Endodermal cell (in vitro differentiated cells): ENCODE data around the gene PCDHGB2. TPM values are rescaled to one million over a fixed set of nuclear protein-coding genes. Genes with fewer than 3 reads are reported as not detected.
"Not testable (repeated sequence)": the region's sequence is repeated elsewhere in the genome, so short reads cannot be mapped to it uniquely, and the experiment has no call there.

Experiments used
- DNase-seq: peaks from one replicate; pipeline ENCODE4 v3.0.0-alpha.2; 2017
- H3K27ac ChIP-seq: 2 replicates; pipeline ENCODE4 v1.5.1; 2013; ENCODE audit warnings: mild to moderate bottlenecking, low read depth, low read length, moderate library complexity
- H3K27me3 ChIP-seq: 2 replicates; pipeline ENCODE4 v1.6.1; 2013; ENCODE audit warnings: mild to moderate bottlenecking, low read length, moderate library complexity; ENCODE audit not compliant: insufficient read depth, control insufficient read depth, poor library complexity, severe bottlenecking
- H3K36me3 ChIP-seq: 2 replicates; pipeline ENCODE4 v1.7.0; 2013; ENCODE audit warnings: mild to moderate bottlenecking, low read length, moderate library complexity; ENCODE audit not compliant: control insufficient read depth, insufficient read depth
- H3K4me1 ChIP-seq: one replicate; pipeline ENCODE4 v1.7.0; 2013; ENCODE audit warnings: low read length; ENCODE audit not compliant: control insufficient read depth, insufficient read depth
- H3K4me3 ChIP-seq: 2 replicates; pipeline ENCODE4 v1.5.1; 2013; ENCODE audit warnings: mild to moderate bottlenecking, low read length, moderate library complexity
- H3K9ac ChIP-seq: 2 replicates; pipeline ENCODE4 v1.6.1; 2013; ENCODE audit warnings: mild to moderate bottlenecking, low read length, moderate library complexity; ENCODE audit not compliant: poor library complexity, severe bottlenecking; ENCODE audit errors: extremely low read depth
- H3K9me3 ChIP-seq: 2 replicates; pipeline ENCODE4 v1.6.1; 2013; ENCODE audit warnings: mild to moderate bottlenecking, low read length, moderate library complexity; ENCODE audit not compliant: control insufficient read depth
- H3K27ac Mint-ChIP-seq: 2 replicates; pipeline ENCODE4 v1.8.0; 2020; ENCODE audit warnings: mixed read lengths
- H3K27me3 Mint-ChIP-seq: 2 replicates; pipeline ENCODE4 v1.8.0; 2021; ENCODE audit warnings: mild to moderate bottlenecking, mixed read lengths; ENCODE audit not compliant: insufficient read depth
- H3K36me3 Mint-ChIP-seq: 2 replicates; pipeline ENCODE4 v1.8.0; 2020; ENCODE audit warnings: low read depth, mixed read lengths
- H3K4me1 Mint-ChIP-seq: 2 replicates; pipeline ENCODE4 v1.8.0; 2020; ENCODE audit warnings: mixed read lengths
- H3K4me3 Mint-ChIP-seq: 2 replicates; pipeline ENCODE4 v1.8.0; 2020; ENCODE audit warnings: mild to moderate bottlenecking, moderate library complexity, mixed read lengths
- H3K9me3 Mint-ChIP-seq: 2 replicates; pipeline ENCODE4 v1.8.0; 2020; ENCODE audit warnings: mild to moderate bottlenecking, mixed read lengths
- CTCF ChIP-seq: fragments of 200-600 bp; sonication (generic); conservative IDR thresholded peaks from 2 replicates; pipeline ENCODE4 v1.5.0; 2021; ENCODE audit warnings: antibody characterized with exemption, mild to moderate bottlenecking
- WGBS, 2 experiments: methylation state at CpG; one replicate each; pipeline versions ENCODE4 v1.1.5 to v1.1.7; 2013; ENCODE audit warnings: missing lambda C conversion rate in 2 of 2, mixed read lengths in 1 of 2; ENCODE audit not compliant: insufficient coverage in 1 of 2, insufficient read length in 1 of 2; 5-methylcytosine and 5-hydroxymethylcytosine counted together
- long read RNA-seq, 4 experiments: library from polyadenylated mRNA in 2 of 4; library from RNA in 1 of 4; library from capped mRNA in 1 of 4; stranded (forward) in 3 of 4; unstranded in 1 of 4; transcript quantifications; one replicate each; pipeline ENCODE4 v2.0.0, GENCODE V29; 2020 to 2021; ENCODE audit warnings: inconsistent platforms in 1 of 4
- polyA plus RNA-seq, 2 experiments: library from polyadenylated mRNA; stranded (reverse); fragments of 50-300 nt; gene quantifications; one replicate each; pipeline ENCODE4 v1.2.3, GENCODE V29; 2013
- total RNA-seq, 2 donors: library from RNA; stranded (reverse); fragmentation: NEBNext Ultra II Directional in 1 of 2; extraction: Animal tissue kit (Norgen Biotek cat#: 25700) in 1 of 2; gene quantifications; 2 replicates in 1 of 2; 3 replicates in 1 of 2; pipeline ENCODE4 v1.2.1, GENCODE V29; 2021

The PCDHGB2 gene
- total RNA-seq, result 1 to 10 TPM; 1.6 to 5.2 TPM
- 0.85 TPM for polyA plus RNA-seq (2013, experiment 1 of 2)
- 1.2 TPM for polyA plus RNA-seq (2013, experiment 2 of 2)
- long read RNA-seq, experiment 1, full-length matches to known transcripts, result 1 of 1 reads
- long read RNA-seq, experiment 1, partial matches to known transcripts, result 0 of 1 reads
- long read RNA-seq, experiment 1, other reads (novel, unspliced or antisense), result 0 of 1 reads
- long read RNA-seq, experiment 2, result 0 reads
- long read RNA-seq, experiment 3, partial matches to known transcripts, result 0 of 1 reads
- long read RNA-seq, experiment 3, other reads (novel, unspliced or antisense), result 0 of 1 reads
- long read RNA-seq, experiment 4, result 0 reads

GRCh38 chr5:141359790-141360426, at the start of gene PCDHGB2:
TSS of gene PCDHGB2 (plus strand) at chr5:141359994. CDS start at chr5:141360136, 142 bp downstream.
- peaks cover 56% of the 10 kb centered on the region for H3K36me3 Mint-ChIP-seq
- H3K4me3 Mint-ChIP-seq, result no peak within 1 kb of the TSS
- Histone ChIP-seq H3K27ac (no peak within 1 kb of the TSS), H3K9me3 (peaks cover 61% of the 10 kb centered on the region), H3K9ac (no peak within 1 kb of the TSS), H3K36me3 (no peaks in the 10 kb centered on the region), H3K27me3 (no peaks in the 10 kb centered on the region), H3K4me3 (no peak within 1 kb of the TSS), H3K4me1 (no peaks in the 10 kb centered on the region)
- H3K27ac Mint-ChIP-seq, result no peak within 1 kb of the TSS
- peaks cover 77% of the 10 kb centered on the region for H3K9me3 Mint-ChIP-seq
- 88 to 90% methylated on average over 21 to 24 of the region's 24 CpGs for WGBS, 2 experiments
- peak; percentile 63 for DNase-seq
- no peaks in the 10 kb centered on the region for H3K4me1 Mint-ChIP-seq
- peak; percentile 72 for TF ChIP-seq CTCF
- no peaks in the 10 kb centered on the region for H3K27me3 Mint-ChIP-seq

GRCh38 chr5:141313711-141314110, 46.1 kb upstream of the PCDHGB2 start:
- no peak overlapping the region for H3K27ac Mint-ChIP-seq
- H3K9me3 Mint-ChIP-seq, result peaks cover 38% of the 10 kb centered on the region
- H3K27ac ChIP-seq, result no peak overlapping the region
- H3K4me1 ChIP-seq, result no peaks in the 10 kb centered on the region
- no peak for TF ChIP-seq CTCF
- no peaks in the 10 kb centered on the region for H3K27me3 ChIP-seq
- H3K27me3 Mint-ChIP-seq, result no peaks in the 10 kb centered on the region
- no peak overlapping the region for H3K4me3 Mint-ChIP-seq
- H3K36me3 Mint-ChIP-seq, result peaks cover 65% of the 10 kb centered on the region
- peaks cover 59% of the 10 kb centered on the region for H3K9me3 ChIP-seq
- peaks cover 34% of the 10 kb centered on the region for H3K36me3 ChIP-seq
- no peak overlapping the region for H3K9ac ChIP-seq
- peaks cover 1% of the 10 kb centered on the region for H3K4me1 Mint-ChIP-seq
- DNase-seq, result no peak
- no peak overlapping the region for H3K4me3 ChIP-seq

- Mint-ChIP-seq H3K9me3 (peaks cover 51% of the 10 kb centered on the region), H3K36me3 (peaks cover 67% of the 10 kb centered on the region)
- not testable (repeated sequence) for H3K4me3 Mint-ChIP-seq, H3K27ac ChIP-seq, H3K27me3 Mint-ChIP-seq, H3K9ac ChIP-seq, H3K4me1 ChIP-seq, H3K4me3 ChIP-seq, H3K27me3 ChIP-seq, DNase-seq, H3K27ac Mint-ChIP-seq, H3K4me1 Mint-ChIP-seq
- Histone ChIP-seq H3K36me3 (peaks cover 47% of the 10 kb centered on the region), H3K9me3 (peaks cover 77% of the 10 kb centered on the region)
- 94 to 100% methylated on average over 1 to 3 of the region's 4 CpGs for WGBS, 2 experiments
These were observed 42.8 kb upstream of the PCDHGB2 start for GRCh38 chr5:141316963-141317362.
